Caco-2 (cell line): ENCODE results near the gene ST3GAL3. TPM values are rescaled to one million over a fixed set of nuclear protein-coding genes. Genes with fewer than 3 reads are reported as not detected.

Source experiments
- BruUV-seq: library from RNA; stranded (reverse); fragments of 400-500 nt; replicated peaks from 2 replicates; lab custom pipeline; 2021; lab: Mats Ljungman, UMichigan
- CTCF ChIA-PET: fragments of 300-600 bp; sonication (Branson Sonifier 250); formaldehyde crosslinking; loops from one replicate; lab custom pipeline; 2022; ENCODE audit warnings: antibody characterized with exemption; lab: Charles Lee
- POLR2A ChIA-PET: fragments of 300-600 bp; sonication (Branson Sonifier 250); formaldehyde crosslinking; loops from one replicate; lab custom pipeline; 2022; ENCODE audit warnings: antibody characterized with exemption; lab: Charles Lee
- DNase-seq, 2 experiments: peaks; one replicate each; pipeline versions ENCODE4 v3.0.0 to v3.0.0-alpha.2; 2020 to 2022
- H3K27me3 ChIP-seq: replicated peaks from 2 replicates; pipeline ENCODE4 v1.6.0; 2011; ENCODE audit warnings: low read length; ENCODE audit not compliant: control insufficient read depth, insufficient read depth
- H3K36me3 ChIP-seq: 2 replicates; pipeline ENCODE4 v1.5.1; 2011; ENCODE audit warnings: low read length; ENCODE audit not compliant: control insufficient read depth, insufficient read depth
- H3K4me1 ChIP-seq: fragments of 250-450 bp; sonication (Bioruptor Pico); 2 replicates; pipeline ENCODE4 v1.5.1; 2020; ENCODE audit warnings: mild to moderate bottlenecking
- H3K4me3 ChIP-seq: 2 replicates; pipeline ENCODE4 v1.5.1; 2011; ENCODE audit warnings: low read depth, mild to moderate bottlenecking, control low read depth, low read length
- H3K9me3 ChIP-seq: fragments of 250-450 bp; sonication (Bioruptor Pico); 2 replicates; pipeline ENCODE4 v1.5.1; 2020; ENCODE audit warnings: mild to moderate bottlenecking, moderate library complexity
- H3K27ac Mint-ChIP-seq: one replicate; pipeline ENCODE4 v1.8.0; 2022; ENCODE audit warnings: mixed read lengths; ENCODE audit not compliant: unreplicated experiment
- H3K27me3 Mint-ChIP-seq: one replicate; pipeline ENCODE4 v1.8.0; 2022; ENCODE audit warnings: mixed read lengths; ENCODE audit not compliant: insufficient read depth, unreplicated experiment
- H3K36me3 Mint-ChIP-seq: one replicate; pipeline ENCODE4 v1.8.0; 2022; ENCODE audit warnings: mild to moderate bottlenecking, mixed read lengths; ENCODE audit not compliant: insufficient read depth, unreplicated experiment
- H3K4me1 Mint-ChIP-seq: one replicate; pipeline ENCODE4 v1.8.0; 2022; ENCODE audit warnings: low read depth, mixed read lengths; ENCODE audit not compliant: unreplicated experiment
- H3K4me3 Mint-ChIP-seq: one replicate; pipeline ENCODE4 v1.8.0; 2022; ENCODE audit warnings: mild to moderate bottlenecking, moderate library complexity, mixed read lengths; ENCODE audit not compliant: unreplicated experiment
- H3K9me3 Mint-ChIP-seq: one replicate; pipeline ENCODE4 v1.8.0; 2022; ENCODE audit warnings: mixed read lengths; ENCODE audit not compliant: unreplicated experiment
- intact Hi-C: fragments of 100-400 bp; cut with micrococcal nuclease; formaldehyde crosslinking; loops from one replicate; pipeline ENCODE4 v1.10.0; 2022; ENCODE audit not compliant: unreplicated experiment
- total RNA-seq: library from RNA; stranded (reverse); gene quantifications from 2 replicates; pipeline ENCODE4 v1.2.3, GENCODE V29; 2022
- TF ChIP-seq, protein P1 (sequence below), 2 experiments: fragments of 200-600 bp in 1 of 2; IDR thresholded peaks; 1 replicate in 1 of 2; 2 replicates in 1 of 2; pipeline versions ENCODE4 v1.5.1 to v1.8.0; 2011 to 2022; ENCODE audit warnings: antibody characterized with exemption in 1 of 2, control low read depth in 1 of 2, inconsistent platforms in 1 of 2, low read depth in 1 of 2, low read length in 1 of 2, mild to moderate bottlenecking in 1 of 2, moderate library complexity in 1 of 2; ENCODE audit not compliant: insufficient read depth in 1 of 2, severe bottlenecking in 1 of 2, unreplicated experiment in 1 of 2

Gene ST3GAL3
- total RNA-seq, 1 experiment from 2014 or later = 5.6 TPM

DNA sequence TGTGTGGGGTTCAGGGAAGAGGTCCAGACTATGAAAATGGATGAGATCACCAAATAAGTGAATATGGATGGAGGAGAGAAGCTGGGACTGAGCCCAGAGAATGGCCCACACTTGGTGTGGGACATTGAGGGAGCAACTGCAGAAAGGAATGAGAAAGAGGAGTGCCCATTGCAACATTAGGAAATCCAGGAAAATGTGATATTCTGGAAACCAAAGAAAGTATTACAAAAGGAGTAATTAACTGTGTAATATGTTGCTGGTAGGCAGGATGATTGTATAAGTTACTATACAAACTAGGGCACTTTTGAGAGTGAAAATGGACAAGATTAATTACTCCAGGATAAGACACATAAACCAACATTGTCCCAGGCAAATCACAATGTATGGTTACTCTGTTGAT lies 166.5 kb downstream of the ST3GAL3 start:
- Mint-ChIP-seq H3K27ac (no peak overlapping the region), H3K27me3 (no peaks in the 10 kb centered on the region), H3K4me3 (no peak overlapping the region), H3K9me3 (no peaks in the 10 kb centered on the region), H3K36me3 (no peaks in the 10 kb centered on the region), H3K4me1 (no peaks in the 10 kb centered on the region)
- ChIA-PET POLR2A (no interaction called here), CTCF (no interaction called here)
- BruUV-seq = no TSS peak
- Histone ChIP-seq H3K4me3 (no peak overlapping the region), H3K27me3 (no peaks in the 10 kb centered on the region), H3K36me3 (no peaks in the 10 kb centered on the region), H3K9me3 (no peaks in the 10 kb centered on the region), H3K4me1 (peaks cover 6% of the 10 kb centered on the region; the same call in 1 of the 2 replicates)
- TF ChIP-seq, protein P1, sequence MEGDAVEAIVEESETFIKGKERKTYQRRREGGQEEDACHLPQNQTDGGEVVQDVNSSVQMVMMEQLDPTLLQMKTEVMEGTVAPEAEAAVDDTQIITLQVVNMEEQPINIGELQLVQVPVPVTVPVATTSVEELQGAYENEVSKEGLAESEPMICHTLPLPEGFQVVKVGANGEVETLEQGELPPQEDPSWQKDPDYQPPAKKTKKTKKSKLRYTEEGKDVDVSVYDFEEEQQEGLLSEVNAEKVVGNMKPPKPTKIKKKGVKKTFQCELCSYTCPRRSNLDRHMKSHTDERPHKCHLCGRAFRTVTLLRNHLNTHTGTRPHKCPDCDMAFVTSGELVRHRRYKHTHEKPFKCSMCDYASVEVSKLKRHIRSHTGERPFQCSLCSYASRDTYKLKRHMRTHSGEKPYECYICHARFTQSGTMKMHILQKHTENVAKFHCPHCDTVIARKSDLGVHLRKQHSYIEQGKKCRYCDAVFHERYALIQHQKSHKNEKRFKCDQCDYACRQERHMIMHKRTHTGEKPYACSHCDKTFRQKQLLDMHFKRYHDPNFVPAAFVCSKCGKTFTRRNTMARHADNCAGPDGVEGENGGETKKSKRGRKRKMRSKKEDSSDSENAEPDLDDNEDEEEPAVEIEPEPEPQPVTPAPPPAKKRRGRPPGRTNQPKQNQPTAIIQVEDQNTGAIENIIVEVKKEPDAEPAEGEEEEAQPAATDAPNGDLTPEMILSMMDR (IDR thresholded peaks at IDR 0.05; ENCODE audit: insufficient read depth in 1 of 2, low read depth in 1 of 2, low read length in 1 of 2, severe bottlenecking in 1 of 2, unreplicated experiment in 1 of 2) = no peak
- intact Hi-C loops = loop anchor here (10.0 kb wide), 1 partner anchor 109 kb away; no protein-coding TSS in a partner anchor
- no peak for DNase-seq

DNA sequence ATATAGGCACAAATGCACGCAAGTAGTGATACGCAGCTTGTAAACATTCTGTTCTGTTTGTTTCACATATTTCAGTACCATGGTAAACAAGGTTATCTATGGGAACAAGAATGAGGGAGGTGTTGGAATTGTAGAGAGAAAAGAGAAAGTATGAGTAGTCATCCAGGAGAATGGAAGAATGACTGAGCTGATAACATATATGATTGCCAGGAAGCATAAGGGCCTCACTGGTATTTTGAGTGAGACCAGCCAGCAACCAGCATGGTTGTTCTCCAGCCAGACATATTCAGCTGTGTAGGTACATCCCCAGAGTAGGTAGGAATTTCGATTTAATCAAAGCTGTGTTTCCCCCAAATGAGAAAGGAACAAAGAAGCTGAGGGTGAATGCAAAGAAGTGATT lies 167.4 kb downstream of the ST3GAL3 start:
- intact Hi-C loops = loop anchor here (10.0 kb wide), 1 partner anchor 110 kb away; no protein-coding TSS in a partner anchor
- no peaks in the 10 kb centered on the region for H3K4me1 Mint-ChIP-seq

DNA sequence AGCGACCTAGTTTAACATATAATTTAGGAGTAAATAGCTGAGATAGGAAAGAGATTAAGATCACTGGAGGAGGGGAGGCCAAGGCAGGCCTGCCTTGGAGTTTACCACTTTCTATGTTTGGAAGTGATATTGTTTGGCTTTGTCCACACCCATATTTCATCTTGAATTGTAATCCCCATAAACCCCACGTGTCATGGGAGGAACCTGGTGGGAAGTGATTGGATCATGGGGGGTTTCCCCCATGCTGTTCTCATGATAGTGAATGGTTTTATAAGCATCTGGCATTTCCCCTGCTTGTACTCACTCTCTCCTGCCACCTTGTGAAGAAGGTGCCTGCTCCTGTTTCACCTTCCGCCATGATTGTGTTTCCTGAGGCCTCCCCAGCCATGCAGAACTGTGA lies 168.0 kb downstream of the ST3GAL3 start:
- H3K4me3 ChIP-seq = no peak overlapping the region
- Mint-ChIP-seq H3K36me3 (no peaks in the 10 kb centered on the region), H3K27ac (no peak overlapping the region), H3K4me3 (no peak overlapping the region), H3K4me1 (no peaks in the 10 kb centered on the region), H3K9me3 (no peaks in the 10 kb centered on the region), H3K27me3 (no peaks in the 10 kb centered on the region)
- H3K36me3 ChIP-seq = no peaks in the 10 kb centered on the region
- CTCF ChIA-PET = no interaction called here
- intact Hi-C loops = loop anchor here (10.0 kb wide), 1 partner anchor 111 kb away; no protein-coding TSS in a partner anchor
- no peak for DNase-seq
- H3K27me3 ChIP-seq = no peaks in the 10 kb centered on the region
- H3K4me1 ChIP-seq = peaks cover 6% of the 10 kb centered on the region; the same call in 1 of the 2 replicates
- TF ChIP-seq, protein P1 (IDR thresholded peaks at IDR 0.05; ENCODE audit: insufficient read depth in 1 of 2, low read depth in 1 of 2, low read length in 1 of 2, severe bottlenecking in 1 of 2, unreplicated experiment in 1 of 2) = no peak
- POLR2A ChIA-PET = no interaction called here
- H3K9me3 ChIP-seq = no peaks in the 10 kb centered on the region
- no TSS peak for BruUV-seq

More for the DNA sequence above, 167.4 kb downstream of the ST3GAL3 start:
- TF ChIP-seq, protein P1 (IDR thresholded peaks at IDR 0.05; ENCODE audit: insufficient read depth in 1 of 2, low read depth in 1 of 2, low read length in 1 of 2, severe bottlenecking in 1 of 2, unreplicated experiment in 1 of 2) = no peak
- no peaks in the 10 kb centered on the region for H3K27me3 ChIP-seq
- H3K36me3 ChIP-seq = no peaks in the 10 kb centered on the region
- Mint-ChIP-seq H3K27me3 (no peaks in the 10 kb centered on the region), H3K4me3 (no peak overlapping the region), H3K27ac (no peak overlapping the region), H3K36me3 (no peaks in the 10 kb centered on the region), H3K9me3 (no peaks in the 10 kb centered on the region)
- ChIA-PET POLR2A (no interaction called here), CTCF (no interaction called here)
- no TSS peak for BruUV-seq
- no peak for DNase-seq
- H3K9me3 ChIP-seq = no peaks in the 10 kb centered on the region
- no peak overlapping the region for H3K4me3 ChIP-seq
- H3K4me1 ChIP-seq = peaks cover 6% of the 10 kb centered on the region; the same call in 1 of the 2 replicates
